ENCODE results near the gene TTLL11. TPM values are rescaled to one million over a fixed set of nuclear protein-coding genes. Genes with fewer than 3 reads are reported as not detected.

Gene TTLL11
- total RNA-seq, 4 donors from 2014 or later = 9.8 to 18.6 (median 15.6) TPM

- DNase-seq (ENCODE audit: low spot score in 2 of 2) = no peak
- Histone ChIP-seq H3K36me3 (no peaks in the 10 kb centered on the region), H3K27ac (no peak overlapping the region), H3K27me3 (no peaks in the 10 kb centered on the region), H3K4me3 (no peak overlapping the region), H3K4me1 (no peaks in the 10 kb centered on the region), H3K9me3 (peaks cover 0 to 12% (median 5%) of the 10 kb centered on the region in 4 donors)
- TF ChIP-seq CTCF (IDR thresholded peaks at IDR 0.05) (no peak), EP300 (IDR thresholded peaks at IDR 0.05) (no peak), POLR2A (IDR thresholded peaks at IDR 0.05) (no peak)
- 89 to 90% methylated on average over 20 of the region's 20 CpGs for WGBS, 2 donors
Measured at GRCh38 chr9:121840838-121841760, 252.0 kb downstream of the TTLL11 start.

- 79% methylated on average over 16 of the region's 16 CpGs for WGBS, 2 donors
- Histone ChIP-seq H3K36me3 (no peaks in the 10 kb centered on the region), H3K27ac (no peak overlapping the region), H3K9me3 (peaks cover 0 to 9% (median 4%) of the 10 kb centered on the region in 4 donors), H3K4me3 (no peak overlapping the region), H3K4me1 (no peaks in the 10 kb centered on the region), H3K27me3 (no peaks in the 10 kb centered on the region)
- DNase-seq (ENCODE audit: low spot score in 2 of 2) = no peak
- TF ChIP-seq CTCF (IDR thresholded peaks at IDR 0.05) (no peak), EP300 (IDR thresholded peaks at IDR 0.05) (no peak), POLR2A (IDR thresholded peaks at IDR 0.05) (no peak)
Measured at GRCh38 chr9:121839726-121840500, 253.2 kb downstream of the TTLL11 start.

GRCh38 chr9:121838746-121839669, 254.1 kb downstream of the TTLL11 start:
- no peaks in the 10 kb centered on the region for H3K27me3 ChIP-seq
- WGBS, 2 donors = 77 to 86% methylated on average over 23 of the region's 23 CpGs
- H3K36me3 ChIP-seq = no peaks in the 10 kb centered on the region
- H3K9me3 ChIP-seq = no peaks in the 10 kb centered on the region
- no peak overlapping the region for H3K27ac ChIP-seq
- no peak for TF ChIP-seq POLR2A (IDR thresholded peaks at IDR 0.05)
- H3K4me3 ChIP-seq = no peak overlapping the region
- no peak for DNase-seq (ENCODE audit: low spot score in 2 of 2)
- no peaks in the 10 kb centered on the region for H3K4me1 ChIP-seq

GRCh38 chr9:121837113-121837961, 255.8 kb downstream of the TTLL11 start:
- no peak overlapping the region for H3K4me3 ChIP-seq
- H3K9me3 ChIP-seq = no peaks in the 10 kb centered on the region
- H3K4me1 ChIP-seq = no peaks in the 10 kb centered on the region
- WGBS, 2 donors = 61 to 70% methylated on average over 9 of the region's 9 CpGs
- no peak for DNase-seq (ENCODE audit: low spot score in 2 of 2)
- no peaks in the 10 kb centered on the region for H3K27me3 ChIP-seq
- H3K27ac ChIP-seq = no peak overlapping the region
- H3K36me3 ChIP-seq = no peaks in the 10 kb centered on the region
- TF ChIP-seq POLR2A (IDR thresholded peaks at IDR 0.05) (no peak), EP300 (IDR thresholded peaks at IDR 0.05) (no peak), CTCF (IDR thresholded peaks at IDR 0.05) (no peak)

Measured in tibial nerve (tissue), 4 donors.